Mesenteric fat pad (tissue), 1 donor: ENCODE results near the gene ZGPAT. TPM values are rescaled to one million over a fixed set of nuclear protein-coding genes. Genes with fewer than 3 reads are reported as not detected.

ENCODE experiments used
- DNase-seq: peaks from one replicate; pipeline ENCODE4 v3.0.0-alpha.2; 2020; ENCODE audit warnings: low spot score
- total RNA-seq: library from RNA; stranded (reverse); fragmentation: NEBNext Ultra II Directional; extraction: Animal tissue kit (Norgen Biotek cat#: 25700); gene quantifications from one replicate; pipeline ENCODE4 v1.2.1, GENCODE V29; 2021
- donor health status: DM: yes; HTN: yes; CAD: no.

The ZGPAT gene
- total RNA-seq, 1 donor from 2014 or later: 26.7 TPM

- DNase-seq: no peak
These were observed 29.0 kb upstream of the ZGPAT start for GRCh38 chr20:63678667-63679465.

- DNase-seq: no peak
These were observed 28.0 kb upstream of the ZGPAT start for GRCh38 chr20:63679799-63680305.

GRCh38 chr20:63680427-63680826, 27.4 kb upstream of the ZGPAT start:
- DNase-seq: no peak

GRCh38 chr20:63680857-63681608, 26.8 kb upstream of the ZGPAT start:
- DNase-seq: no peak

GRCh38 chr20:63681609-63682142, 26.2 kb upstream of the ZGPAT start:
- no peak for DNase-seq

GRCh38 chr20:63682384-63683139, 25.3 kb upstream of the ZGPAT start:
- no peak for DNase-seq

- DNase-seq: no peak
These were observed 22.4 kb upstream of the ZGPAT start for GRCh38 chr20:63685269-63686026.

GRCh38 chr20:63686094-63686491, 21.7 kb upstream of the ZGPAT start:
- no peak for DNase-seq

- DNase-seq: peak; percentile 94
These were observed 21.1 kb upstream of the ZGPAT start for GRCh38 chr20:63686492-63687321.

GRCh38 chr20:63687419-63688178, 20.2 kb upstream of the ZGPAT start:
- no peak for DNase-seq

GRCh38 chr20:63688228-63689045, 19.4 kb upstream of the ZGPAT start:
- DNase-seq: no peak

GRCh38 chr20:63689046-63690002, 18.5 kb upstream of the ZGPAT start:
- no peak for DNase-seq

GRCh38 chr20:63690003-63690897, 17.6 kb upstream of the ZGPAT start:
- DNase-seq: no peak

GRCh38 chr20:63690898-63691710, 16.7 kb upstream of the ZGPAT start:
- no peak for DNase-seq
